Naive thymus-derived CD8-positive, alpha-beta T cell (primary cell): Measurements from ENCODE around the gene CERS4. TPM values are rescaled to one million over a fixed set of nuclear protein-coding genes. Genes with fewer than 3 reads are reported as not detected.

Experiments
- ATAC-seq, 2 donors: fragments of 150-1000 bp; cut with Tn5 transposase in 1 of 2; sonication (Bioruptor Pico), chemical (Tn5 transposase) in 1 of 2; 1 replicate in 1 of 2; 2 replicates in 1 of 2; pipeline ENCODE4 v1.10.0; 2021; ENCODE audit warnings: mild to moderate bottlenecking in 2 of 2, moderate library complexity in 2 of 2
- POLR2A ChIA-PET: fragments of 350-600 bp; sonication (Branson Sonifier 250); formaldehyde crosslinking; loops from one replicate; lab custom pipeline; 2021; ENCODE audit warnings: antibody characterized with exemption; lab: Charles Lee
- DNase-seq, 10 donors: peaks; one replicate each; pipeline versions ENCODE4 v3.0.0 to v3.0.0-alpha.2; 2020 to 2022
- H3K27ac Mint-ChIP-seq, 10 donors: one replicate each; pipeline ENCODE4 v1.8.0; 2020 to 2022; ENCODE audit warnings: mild to moderate bottlenecking in 10 of 10, mixed read lengths in 10 of 10, moderate library complexity in 4 of 10, inconsistent platforms in 1 of 10
- H3K27me3 Mint-ChIP-seq, 5 donors: one replicate each; pipeline ENCODE4 v1.8.0; 2021 to 2022; ENCODE audit warnings: mixed read lengths in 5 of 5
- H3K36me3 Mint-ChIP-seq, 3 donors: one replicate each; pipeline ENCODE4 v1.8.0; 2020 to 2022; ENCODE audit warnings: mixed read lengths in 3 of 3, mild to moderate bottlenecking in 2 of 3, inconsistent platforms in 1 of 3
- H3K4me1 Mint-ChIP-seq, 4 donors: one replicate each; pipeline ENCODE4 v1.8.0; 2021 to 2022; ENCODE audit warnings: mixed read lengths in 4 of 4
- H3K4me3 Mint-ChIP-seq, 10 donors: one replicate each; pipeline ENCODE4 v1.8.0; 2020 to 2022; ENCODE audit warnings: mild to moderate bottlenecking in 10 of 10, mixed read lengths in 10 of 10, moderate library complexity in 6 of 10, inconsistent platforms in 1 of 10
- H3K9me3 Mint-ChIP-seq, 9 donors: one replicate each; pipeline ENCODE4 v1.8.0; 2020 to 2022; ENCODE audit warnings: mixed read lengths in 9 of 9, mild to moderate bottlenecking in 3 of 9, inconsistent platforms in 1 of 9, moderate library complexity in 1 of 9
- polyA plus RNA-seq, 3 donors: library from polyadenylated mRNA; unstranded; fragments of 300-500 nt; fragmentation: Illumina TruSeq; gene quantifications; one replicate each; pipeline ENCODE4 v1.2.3, GENCODE V29; 2021
- total RNA-seq, 8 experiments: library from RNA in 2 of 8; stranded (reverse) in 2 of 8; gene quantifications; one replicate each; pipeline ENCODE4 v1.2.3 and lab custom pipeline; 2021 to 2026

CERS4 gene
- total and polyA plus RNA-seq, 5 experiments from 2014 or later, result 5.4 to 31.7 (median 8.0) TPM

GRCh38 chr19:8248348-8249328 is 39.5 kb downstream of the CERS4 start:
- H3K4me3 Mint-ChIP-seq, result no peak overlapping the region
- peak overlapping the region in 3 of 10 donors; percentile 3 to 77 (median 17) for H3K27ac Mint-ChIP-seq
- H3K4me1 Mint-ChIP-seq, result peaks cover 0 to 14% (median 7%) of the 10 kb centered on the region in 4 donors
- POLR2A ChIA-PET, result interaction anchor here (1.0 kb wide), 1 partner anchor 14 kb away, joined by 3 read pairs; no protein-coding TSS in a partner anchor
- peaks cover 0 to 2% (median 0%) of the 10 kb centered on the region in 9 donors for H3K9me3 Mint-ChIP-seq
- no peak for DNase-seq
- no peak for ATAC-seq
- H3K36me3 Mint-ChIP-seq, result peaks cover 5 to 16% (median 8%) of the 10 kb centered on the region in 3 donors
- no peaks in the 10 kb centered on the region for H3K27me3 Mint-ChIP-seq

DNA sequence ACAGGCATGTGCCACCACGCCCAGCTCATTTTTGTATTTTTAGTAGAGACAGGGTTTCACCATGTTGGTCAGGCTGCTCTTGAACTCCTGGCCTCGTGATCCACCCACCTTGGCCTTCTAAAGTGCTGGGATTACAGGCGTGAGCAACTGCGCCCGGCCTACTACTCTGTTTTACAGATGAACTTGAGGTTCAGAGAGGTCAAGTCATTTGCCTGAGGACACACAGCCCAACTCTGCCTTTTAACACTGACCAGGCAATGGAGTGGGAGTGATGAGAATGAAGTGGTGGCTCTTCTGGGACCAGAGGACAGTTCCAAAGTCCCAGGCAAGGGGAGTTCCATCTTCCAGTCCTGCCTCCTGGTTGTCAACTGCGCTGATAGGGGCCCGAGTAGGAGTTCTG is 41.4 kb downstream of the CERS4 start:
- no peak overlapping the region for H3K27ac Mint-ChIP-seq
- no peak for DNase-seq
- POLR2A ChIA-PET, result interaction anchor here (1.0 kb wide), 1 partner anchor 36 kb away, joined by 3 read pairs; no protein-coding TSS in a partner anchor
- H3K4me1 Mint-ChIP-seq, result peaks cover 0 to 11% (median 5%) of the 10 kb centered on the region in 4 donors
- H3K36me3 Mint-ChIP-seq, result peaks cover 1 to 10% (median 5%) of the 10 kb centered on the region in 3 donors
- no peak for ATAC-seq
- no peaks in the 10 kb centered on the region for H3K9me3 Mint-ChIP-seq
- no peaks in the 10 kb centered on the region for H3K27me3 Mint-ChIP-seq
- no peak overlapping the region for H3K4me3 Mint-ChIP-seq

GRCh38 chr19:8251025-8251472 is 41.9 kb downstream of the CERS4 start:
- no peak overlapping the region for H3K4me3 Mint-ChIP-seq
- no peaks in the 10 kb centered on the region for H3K9me3 Mint-ChIP-seq
- peaks cover 1 to 10% (median 5%) of the 10 kb centered on the region in 3 donors for H3K36me3 Mint-ChIP-seq
- DNase-seq (no peak), ATAC-seq (no peak)
- peaks cover 0 to 14% (median 7%) of the 10 kb centered on the region in 4 donors for H3K4me1 Mint-ChIP-seq
- H3K27ac Mint-ChIP-seq, result no peak overlapping the region
- H3K27me3 Mint-ChIP-seq, result no peaks in the 10 kb centered on the region
- POLR2A ChIA-PET, result interaction anchor here (0.6 to 1.1 kb wide), 4 partner anchors 14 to 308 kb away, joined by 3 to 4 read pairs (median 4); partner anchors contain the start of gene TIMM44

DNA sequence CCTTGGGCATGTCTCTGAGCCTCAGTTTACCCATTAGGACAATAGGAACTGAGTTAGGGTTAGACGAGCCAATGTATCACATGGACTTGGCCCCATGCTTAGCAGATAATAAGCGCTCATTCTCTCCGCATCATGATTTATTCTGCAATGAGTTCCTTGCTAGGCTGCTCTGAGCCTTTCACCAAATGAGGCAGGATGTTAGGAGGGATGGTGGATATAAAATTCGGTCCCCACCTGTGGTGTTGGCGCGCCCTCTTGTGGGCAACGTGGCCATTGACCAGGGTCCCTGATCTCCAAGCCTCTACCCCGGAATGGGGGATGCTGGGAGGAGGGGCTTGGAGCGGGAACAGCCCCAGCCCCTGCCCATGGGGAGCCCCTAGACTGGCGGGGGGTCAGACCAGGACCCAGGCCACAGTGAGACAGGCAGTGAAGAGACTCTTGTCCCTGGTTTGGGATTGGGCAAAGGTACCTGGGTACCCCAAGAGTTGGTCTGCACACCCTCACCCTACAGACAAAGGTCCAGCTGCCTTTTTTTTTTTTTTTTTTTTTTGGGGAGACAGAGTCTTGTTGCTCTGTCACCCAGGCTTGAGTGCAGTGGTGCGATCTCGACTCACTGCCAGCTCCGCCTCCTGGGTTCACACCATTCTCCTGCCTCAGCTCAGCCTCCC is 43.9 kb downstream of the CERS4 start:
- Mint-ChIP-seq H3K4me1 (peaks cover 1 to 25% (median 13%) of the 10 kb centered on the region in 4 donors), H3K4me3 (no peak overlapping the region), H3K27me3 (no peaks in the 10 kb centered on the region), H3K9me3 (no peaks in the 10 kb centered on the region), H3K36me3 (peaks cover 0 to 17% (median 3%) of the 10 kb centered on the region in 3 donors), H3K27ac (peak overlapping the region in 5 of 10 donors; percentile 3 to 77 (median 33))
- peak; percentile 94 to 97 for ATAC-seq
- POLR2A ChIA-PET, result interaction anchor here (0.7 kb wide), 2 partner anchors 58 to 93 kb away, joined by 3 read pairs; no protein-coding TSS in a partner anchor
- DNase-seq, result peak; percentile 65 to 89 (median 82)

GRCh38 chr19:8253678-8254077 is 44.5 kb downstream of the CERS4 start:
- ATAC-seq, result no peak
- H3K4me3 Mint-ChIP-seq, result no peak overlapping the region
- POLR2A ChIA-PET, result interaction anchor here (0.7 kb wide), 1 partner anchor 93 kb away, joined by 3 read pairs; no protein-coding TSS in a partner anchor

GRCh38 chr19:8254286-8255001 is 45.3 kb downstream of the CERS4 start:
- DNase-seq, result no peak
- Mint-ChIP-seq H3K4me1 (peaks cover 1 to 25% (median 14%) of the 10 kb centered on the region in 4 donors), H3K4me3 (no peak overlapping the region), H3K27me3 (no peaks in the 10 kb centered on the region), H3K27ac (peak overlapping the region in 1 of 10 donors; percentile 71), H3K36me3 (peaks cover 0 to 17% (median 0%) of the 10 kb centered on the region in 3 donors), H3K9me3 (no peaks in the 10 kb centered on the region)
- no peak for ATAC-seq
- POLR2A ChIA-PET, result no interaction called here

More at GRCh38 chr19:8253678-8254077, 44.5 kb downstream of the CERS4 start:
- Mint-ChIP-seq H3K27ac (peak overlapping the region in 1 of 10 donors; percentile 10), H3K36me3 (peaks cover 0 to 15% (median 0%) of the 10 kb centered on the region in 3 donors), H3K27me3 (no peaks in the 10 kb centered on the region), H3K9me3 (no peaks in the 10 kb centered on the region), H3K4me1 (peaks cover 1 to 22% (median 10%) of the 10 kb centered on the region in 4 donors)
- no peak for DNase-seq

DNA sequence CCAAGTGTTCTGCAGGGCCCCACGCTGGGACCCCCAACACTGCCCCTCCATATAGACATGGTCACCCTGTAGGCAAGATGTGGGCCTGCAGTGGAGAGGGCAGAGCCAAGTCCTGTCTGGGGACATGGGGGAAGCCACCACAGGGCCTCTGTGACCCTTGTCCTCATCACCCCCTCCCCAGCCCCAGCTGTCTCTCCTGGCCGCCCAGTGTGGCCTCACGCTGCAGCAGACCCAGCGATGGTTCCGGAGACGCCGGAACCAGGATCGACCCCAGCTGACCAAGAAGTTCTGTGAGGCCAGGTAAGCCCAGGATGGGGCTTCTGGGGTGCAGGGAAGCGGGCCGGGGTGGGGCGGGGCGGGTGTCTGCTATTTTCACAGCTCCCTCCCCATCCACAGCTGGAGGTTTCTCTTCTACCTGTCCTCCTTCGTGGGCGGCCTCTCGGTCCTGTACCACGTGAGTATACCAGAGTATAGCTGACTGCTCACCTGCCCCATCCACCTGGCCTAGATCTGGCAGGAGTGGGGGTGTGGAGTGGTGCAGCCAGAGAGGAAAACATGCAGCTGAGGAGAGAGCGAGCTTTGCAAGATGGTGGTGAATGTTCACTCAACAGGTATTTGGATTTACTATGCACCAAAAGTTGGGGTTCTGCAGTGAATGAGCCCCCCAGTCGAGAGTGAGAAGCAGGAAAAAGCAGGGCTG is 46.4 kb downstream of the CERS4 start:
- peak overlapping the region in 2 of 10 donors; percentile 25 to 40 for H3K27ac Mint-ChIP-seq
- peaks cover 1 to 32% (median 22%) of the 10 kb centered on the region in 4 donors for H3K4me1 Mint-ChIP-seq
- no peak overlapping the region for H3K4me3 Mint-ChIP-seq
- POLR2A ChIA-PET, result interaction anchor here (0.6 kb wide), 1 partner anchor 90 kb away, joined by 3 read pairs; no protein-coding TSS in a partner anchor
- H3K27me3 Mint-ChIP-seq, result no peaks in the 10 kb centered on the region
- peaks cover 0 to 17% (median 0%) of the 10 kb centered on the region in 3 donors for H3K36me3 Mint-ChIP-seq
- DNase-seq, result no peak
- no peak for ATAC-seq
- H3K9me3 Mint-ChIP-seq, result no peaks in the 10 kb centered on the region

GRCh38 chr19:8256276-8257051 is 47.3 kb downstream of the CERS4 start:
- POLR2A ChIA-PET, result interaction anchor here (0.6 kb wide), 1 partner anchor 91 kb away, joined by 3 read pairs; no protein-coding TSS in a partner anchor
- Mint-ChIP-seq H3K27me3 (no peaks in the 10 kb centered on the region), H3K9me3 (no peaks in the 10 kb centered on the region), H3K36me3 (peaks cover 0 to 17% (median 0%) of the 10 kb centered on the region in 3 donors), H3K4me3 (no peak overlapping the region), H3K4me1 (peaks cover 1 to 37% (median 25%) of the 10 kb centered on the region in 4 donors), H3K27ac (peak overlapping the region in 1 of 10 donors; percentile 82)
- ATAC-seq (no peak), DNase-seq (no peak)

DNA sequence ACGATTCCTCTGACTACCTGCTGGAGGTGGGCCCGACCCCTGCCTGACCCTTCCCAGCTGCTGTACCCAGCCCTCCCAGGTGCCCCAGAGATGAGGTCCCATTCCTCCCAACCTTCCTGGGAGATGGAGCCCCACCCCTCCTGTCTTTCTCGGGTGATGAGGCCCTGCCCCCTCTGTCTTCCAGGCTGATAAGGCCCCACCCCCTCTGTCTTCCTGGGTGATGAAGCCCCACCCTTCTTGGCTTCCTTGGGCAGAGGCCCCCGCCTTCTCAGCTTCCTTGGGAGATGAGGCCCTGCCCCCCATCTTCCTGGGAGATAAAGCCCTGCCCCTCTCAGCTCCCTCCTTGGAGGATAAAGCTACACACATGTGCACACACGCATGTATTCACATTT is 47.9 kb downstream of the CERS4 start:
- H3K9me3 Mint-ChIP-seq, result no peaks in the 10 kb centered on the region
- peaks cover 1 to 37% (median 26%) of the 10 kb centered on the region in 4 donors for H3K4me1 Mint-ChIP-seq
- H3K27me3 Mint-ChIP-seq, result no peaks in the 10 kb centered on the region
- H3K36me3 Mint-ChIP-seq, result peaks cover 0 to 19% (median 0%) of the 10 kb centered on the region in 3 donors
- ATAC-seq (no peak), DNase-seq (no peak)
- POLR2A ChIA-PET, result no interaction called here
- H3K4me3 Mint-ChIP-seq, result no peak overlapping the region
- H3K27ac Mint-ChIP-seq, result peak overlapping the region in 2 of 10 donors; percentile 41 to 82

- no peak for ATAC-seq
- DNase-seq, result peak in 1 of 10 donors; percentile 37
- Mint-ChIP-seq H3K36me3 (peaks cover 0 to 21% (median 0%) of the 10 kb centered on the region in 3 donors), H3K4me3 (peak overlapping the region in 2 of 10 donors; percentile 30 to 43), H3K9me3 (no peaks in the 10 kb centered on the region), H3K27ac (peak overlapping the region in 6 of 10 donors; percentile 0 to 86 (median 46)), H3K4me1 (peaks cover 0 to 34% (median 26%) of the 10 kb centered on the region in 4 donors), H3K27me3 (no peaks in the 10 kb centered on the region)
- POLR2A ChIA-PET, result interaction anchor here (0.7 kb wide), 1 partner anchor 144 kb away, joined by 3 read pairs; no protein-coding TSS in a partner anchor
These were observed 50.2 kb downstream of the CERS4 start for GRCh38 chr19:8259142-8259921.
